Coronary artery (tissue), 2 donors: ENCODE data around the gene GJA3.

Experiments
- DNase-seq: peaks from one replicate; pipeline ENCODE4 v3.0.0-alpha.2; 2017; ENCODE audit warnings: low spot score
- H3K27ac ChIP-seq, 2 donors: fragments of 200-600 bp; sonication (generic); one replicate each; pipeline ENCODE4 v1.5.1; 2016 to 2019
- H3K4me3 ChIP-seq: fragments of 200-600 bp; sonication (generic); 2 replicates; pipeline ENCODE4 v1.5.1; 2016; ENCODE audit warnings: mild to moderate bottlenecking, moderate library complexity
- CTCF ChIP-seq: fragments of 200-600 bp; sonication (generic); IDR thresholded peaks from one replicate; pipeline ENCODE4 v1.5.1; 2019; ENCODE audit warnings: antibody characterized with exemption

Gene GJA3

GRCh38 chr13:20121159-20121525, 39.7 kb downstream of the GJA3 start:
- TF ChIP-seq CTCF = no peak
- no peak overlapping the region for H3K27ac ChIP-seq
- DNase-seq = no peak
- no peak overlapping the region for H3K4me3 ChIP-seq

GRCh38 chr13:20119960-20120359, 40.9 kb downstream of the GJA3 start:
- Histone ChIP-seq H3K27ac (peak overlapping the region; percentile 66 to 92), H3K4me3 (peak overlapping the region; percentile 15)
- no peak for TF ChIP-seq CTCF
- DNase-seq = no peak

GRCh38 chr13:20118268-20119140, 42.3 kb downstream of the GJA3 start:
- DNase-seq = peak; percentile 79
- H3K4me3 ChIP-seq = peak overlapping the region; percentile 88
- peak overlapping the region; percentile 66 to 92 for H3K27ac ChIP-seq
- no peak for TF ChIP-seq CTCF

- no peak overlapping the region for H3K4me3 ChIP-seq
- TF ChIP-seq CTCF = no peak
- no peak for DNase-seq
- H3K27ac ChIP-seq = no peak overlapping the region
Observed at GRCh38 chr13:20116213-20116612, 44.6 kb downstream of the GJA3 start.

- Histone ChIP-seq H3K4me3 (no peak overlapping the region), H3K27ac (no peak overlapping the region)
- DNase-seq = no peak
- TF ChIP-seq CTCF = no peak
Observed at GRCh38 chr13:20114066-20114610, 46.7 kb downstream of the GJA3 start.

- no peak overlapping the region for H3K27ac ChIP-seq
- no peak for TF ChIP-seq CTCF
- DNase-seq = no peak
- H3K4me3 ChIP-seq = no peak overlapping the region
Observed at GRCh38 chr13:20109037-20109436, 51.8 kb downstream of the GJA3 start.

GRCh38 chr13:20106742-20107141, 54.1 kb downstream of the GJA3 start:
- no peak for TF ChIP-seq CTCF

More at GRCh38 chr13:20106742-20107141, 54.1 kb downstream of the GJA3 start:
- no peak overlapping the region for H3K4me3 ChIP-seq
- no peak for DNase-seq
- no peak overlapping the region for H3K27ac ChIP-seq
